Lung (tissue), 12 donors: ENCODE results near the gene NDUFS4. TPM values are rescaled to one million over a fixed set of nuclear protein-coding genes. Genes with fewer than 3 reads are reported as not detected.
A peak's percentile ranks its signal among the peaks of the same experiment; 100 is the strongest.

Source experiments
- ATAC-seq: fragments of 200-7000 bp; cut with Tn5 transposase; one replicate; pipeline ENCODE4 v1.9.1; 2020; ENCODE audit warnings: moderate number of reproducible peaks; ENCODE audit not compliant: insufficient read depth, low FRiP score
- DNase-seq, 3 donors: peaks; one replicate each; pipeline ENCODE4 v3.0.0-alpha.2; 2013 to 2017
- H3K27ac ChIP-seq, 2 donors: one replicate each; pipeline ENCODE4 v1.5.1; 2013; ENCODE audit warnings: mild to moderate bottlenecking in 2 of 2, moderate library complexity in 2 of 2, control low read depth in 1 of 2, inconsistent platforms in 1 of 2, low read depth in 1 of 2, low read length in 1 of 2
- H3K27me3 ChIP-seq, 3 donors: one replicate each; pipeline ENCODE4 v1.5.1; 2013; ENCODE audit warnings: low read length in 2 of 3; ENCODE audit not compliant: control insufficient read depth in 3 of 3, insufficient read depth in 3 of 3
- H3K36me3 ChIP-seq, 4 donors: one replicate each; pipeline ENCODE4 v1.5.1; 2013; ENCODE audit warnings: low read length in 4 of 4, mild to moderate bottlenecking in 1 of 4, moderate library complexity in 1 of 4; ENCODE audit not compliant: control insufficient read depth in 4 of 4, insufficient read depth in 4 of 4
- H3K4me1 ChIP-seq, 5 donors: one replicate each; pipeline ENCODE4 v1.5.1; 2013; ENCODE audit warnings: low read length in 5 of 5, mild to moderate bottlenecking in 2 of 5, moderate library complexity in 1 of 5; ENCODE audit not compliant: control insufficient read depth in 5 of 5, insufficient read depth in 5 of 5
- H3K4me3 ChIP-seq: one replicate; pipeline ENCODE4 v1.5.1; 2013; ENCODE audit warnings: mild to moderate bottlenecking, control low read depth, moderate library complexity
- H3K9ac ChIP-seq, 2 donors: one replicate each; pipeline ENCODE4 v1.5.1; 2013; ENCODE audit warnings: low read length in 2 of 2, control low read depth in 1 of 2; ENCODE audit not compliant: insufficient read depth in 1 of 2
- H3K9me3 ChIP-seq, 4 donors: one replicate each; pipeline ENCODE4 v1.5.1; 2013; ENCODE audit warnings: low read length in 3 of 4, mild to moderate bottlenecking in 1 of 4, moderate library complexity in 1 of 4; ENCODE audit not compliant: control insufficient read depth in 4 of 4, insufficient read depth in 3 of 4
- CTCF ChIP-seq: IDR thresholded peaks from 2 replicates; pipeline ENCODE4 v1.5.1; 2012; ENCODE audit warnings: mild to moderate bottlenecking; ENCODE audit errors: control extremely low read depth, extremely low read depth
- WGBS, 2 donors: extraction: QIAGEN DNeasy Blood & Tissue Kit; methylation state at CpG; one replicate each; pipeline ENCODE4 v1.1.7; 2013; 5-methylcytosine and 5-hydroxymethylcytosine counted together
- polyA plus RNA-seq, 2 donors: library from polyadenylated mRNA; stranded (reverse); fragments of 200-250 nt; gene quantifications; one replicate each; pipeline ENCODE4 v1.2.1, GENCODE V29; 2013
- total RNA-seq, 2 donors: library from RNA; depleted of rRNA in 1 of 2; stranded (reverse); fragments of >200 nt in 1 of 2; gene quantifications; one replicate each; pipeline ENCODE4 v1.2.1, GENCODE V29; 2014 to 2021
- donor health status: control.
- donor health status: control.
- donor health status: Bipolar disorder and iron deficiency.
- donor health status: healthy.
- donor health status: DM: yes; HTN: yes; CAD: no.

Gene NDUFS4
- total and polyA plus RNA-seq, 4 donors, result 45.7 to 96.1 (median 61.8) TPM

- H3K36me3 ChIP-seq, result peaks cover 0 to 3% (median under 1%) of the 10 kb centered on the region in 4 donors
- DNase-seq, result peak in 1 of 3 donors; percentile 15
- no peak overlapping the region for H3K4me3 ChIP-seq
- 59 to 81% methylated on average over 3 of the region's 3 CpGs for WGBS, 2 donors
- H3K9me3 ChIP-seq, result no peaks in the 10 kb centered on the region
- no peak for TF ChIP-seq CTCF
- no peak overlapping the region for H3K9ac ChIP-seq
- H3K27ac ChIP-seq, result peak overlapping the region in 1 of 2 donors; percentile 16
- ATAC-seq, result no peak
- H3K27me3 ChIP-seq, result no peaks in the 10 kb centered on the region
- peaks cover 0 to 22% (median 9%) of the 10 kb centered on the region in 5 donors for H3K4me1 ChIP-seq
Observed at GRCh38 chr5:53678981-53679660, 118.7 kb downstream of the NDUFS4 start.

GRCh38 chr5:53681079-53681478, 120.6 kb downstream of the NDUFS4 start:
- Histone ChIP-seq H3K9me3 (no peaks in the 10 kb centered on the region), H3K9ac (no peak overlapping the region), H3K4me3 (no peak overlapping the region), H3K36me3 (peaks cover 0 to 5% (median 3%) of the 10 kb centered on the region in 4 donors), H3K4me1 (peaks cover 0 to 22% (median 5%) of the 10 kb centered on the region in 5 donors), H3K27ac (no peak overlapping the region), H3K27me3 (no peaks in the 10 kb centered on the region)
- no peak for TF ChIP-seq CTCF
- no peak for DNase-seq
- WGBS, 2 donors, result 98 to 100% methylated on average over 1 of the region's 1 CpG
- ATAC-seq, result no peak

GRCh38 chr5:53691014-53691413, 130.6 kb downstream of the NDUFS4 start:
- Histone ChIP-seq H3K4me3 (no peak overlapping the region), H3K4me1 (no peaks in the 10 kb centered on the region), H3K9me3 (peaks cover 0 to 8% (median 4%) of the 10 kb centered on the region in 4 donors), H3K27me3 (no peaks in the 10 kb centered on the region), H3K36me3 (no peaks in the 10 kb centered on the region), H3K9ac (no peak overlapping the region), H3K27ac (no peak overlapping the region)
- no peak for ATAC-seq
- DNase-seq, result no peak
- TF ChIP-seq CTCF, result no peak
